ENCODE measurements around the gene PTK6.
"Not testable (repeated sequence)": the region's sequence is repeated elsewhere in the genome, so short reads cannot be mapped to it uniquely, and the experiment has no call there.

Gene PTK6

GRCh38 chr20:63574829-63575743 is 37.9 kb upstream of the PTK6 start:
- Histone ChIP-seq H3K4me1 (ENCODE audit: control insufficient read depth, insufficient read depth, low read length, poor library complexity, severe bottlenecking) (peaks cover 8% of the 10 kb centered on the region), H3K4me3 (ENCODE audit: insufficient read depth, low read depth, low read length, poor library complexity, severe bottlenecking) (no peak overlapping the region), H3K27me3 (replicated peaks; ENCODE audit: control insufficient read depth, insufficient read depth, low read length, poor library complexity, severe bottlenecking) (no peaks in the 10 kb centered on the region), H3K9me3 (ENCODE audit: control insufficient read depth, low read length) (no peaks in the 10 kb centered on the region), H3K36me3 (ENCODE audit: control insufficient read depth, insufficient read depth, low read length) (peaks cover 3% of the 10 kb centered on the region), H3K27ac (ENCODE audit: insufficient read depth, low read length, poor library complexity, severe bottlenecking) (no peak overlapping the region)
- DNase-seq, result no peak

GRCh38 chr20:63574156-63574828 is 37.1 kb upstream of the PTK6 start, which contains the start of gene HELZ2:
TSS of gene HELZ2 (minus strand) at chr20:63574239. CDS start at chr20:63572385, 1,854 bp downstream.
- no peaks in the 10 kb centered on the region for H3K27me3 ChIP-seq (replicated peaks; ENCODE audit: control insufficient read depth, insufficient read depth, low read length, poor library complexity, severe bottlenecking)
- peak; percentile 57 to 67 (median 59) for DNase-seq
- H3K4me3 ChIP-seq (ENCODE audit: insufficient read depth, low read depth, low read length, poor library complexity, severe bottlenecking), result peak within 1 kb of the TSS; percentile 77
- peak within 1 kb of the TSS; percentile 62 for H3K27ac ChIP-seq (ENCODE audit: insufficient read depth, low read length, poor library complexity, severe bottlenecking)
- H3K9me3 ChIP-seq (ENCODE audit: control insufficient read depth, low read length), result no peaks in the 10 kb centered on the region
- peaks cover 3% of the 10 kb centered on the region for H3K36me3 ChIP-seq (ENCODE audit: control insufficient read depth, insufficient read depth, low read length)
- H3K4me1 ChIP-seq (ENCODE audit: control insufficient read depth, insufficient read depth, low read length, poor library complexity, severe bottlenecking), result peaks cover 13% of the 10 kb centered on the region

- no peak for DNase-seq
- H3K36me3 ChIP-seq (ENCODE audit: control insufficient read depth, insufficient read depth, low read length), result peaks cover 3% of the 10 kb centered on the region
- H3K27me3 ChIP-seq (replicated peaks; ENCODE audit: control insufficient read depth, insufficient read depth, low read length, poor library complexity, severe bottlenecking), result no peaks in the 10 kb centered on the region
- peaks cover 19% of the 10 kb centered on the region for H3K4me1 ChIP-seq (ENCODE audit: control insufficient read depth, insufficient read depth, low read length, poor library complexity, severe bottlenecking)
- no peaks in the 10 kb centered on the region for H3K9me3 ChIP-seq (ENCODE audit: control insufficient read depth, low read length)
- H3K27ac ChIP-seq (ENCODE audit: insufficient read depth, low read length, poor library complexity, severe bottlenecking), result peak overlapping the region; percentile 62
- peak overlapping the region; percentile 77 for H3K4me3 ChIP-seq (ENCODE audit: insufficient read depth, low read depth, low read length, poor library complexity, severe bottlenecking)
Observed at GRCh38 chr20:63573647-63574131, 36.5 kb upstream of the PTK6 start.

- H3K27me3 ChIP-seq (replicated peaks; ENCODE audit: control insufficient read depth, insufficient read depth, low read length, poor library complexity, severe bottlenecking), result no peaks in the 10 kb centered on the region
- peaks cover 3% of the 10 kb centered on the region for H3K36me3 ChIP-seq (ENCODE audit: control insufficient read depth, insufficient read depth, low read length)
- no peak for DNase-seq
- no peaks in the 10 kb centered on the region for H3K9me3 ChIP-seq (ENCODE audit: control insufficient read depth, low read length)
- peak overlapping the region; percentile 62 for H3K27ac ChIP-seq (ENCODE audit: insufficient read depth, low read length, poor library complexity, severe bottlenecking)
- peak overlapping the region; percentile 77 for H3K4me3 ChIP-seq (ENCODE audit: insufficient read depth, low read depth, low read length, poor library complexity, severe bottlenecking)
- H3K4me1 ChIP-seq (ENCODE audit: control insufficient read depth, insufficient read depth, low read length, poor library complexity, severe bottlenecking), result peaks cover 25% of the 10 kb centered on the region
Observed at GRCh38 chr20:63572788-63573646, 35.8 kb upstream of the PTK6 start.

GRCh38 chr20:63572071-63572787 is 35.1 kb upstream of the PTK6 start:
- peaks cover 31% of the 10 kb centered on the region for H3K4me1 ChIP-seq (ENCODE audit: control insufficient read depth, insufficient read depth, low read length, poor library complexity, severe bottlenecking)
- no peak for DNase-seq
- H3K27me3 ChIP-seq (replicated peaks; ENCODE audit: control insufficient read depth, insufficient read depth, low read length, poor library complexity, severe bottlenecking), result no peaks in the 10 kb centered on the region
- H3K36me3 ChIP-seq (ENCODE audit: control insufficient read depth, insufficient read depth, low read length), result peaks cover 3% of the 10 kb centered on the region
- H3K27ac ChIP-seq (ENCODE audit: insufficient read depth, low read length, poor library complexity, severe bottlenecking), result no peak overlapping the region
- no peak overlapping the region for H3K4me3 ChIP-seq (ENCODE audit: insufficient read depth, low read depth, low read length, poor library complexity, severe bottlenecking)
- H3K9me3 ChIP-seq (ENCODE audit: control insufficient read depth, low read length), result no peaks in the 10 kb centered on the region

- H3K4me3 ChIP-seq (ENCODE audit: insufficient read depth, low read depth, low read length, poor library complexity, severe bottlenecking); H3K36me3 ChIP-seq (ENCODE audit: control insufficient read depth, insufficient read depth, low read length); DNase-seq; H3K27ac ChIP-seq (ENCODE audit: insufficient read depth, low read length, poor library complexity, severe bottlenecking); H3K9me3 ChIP-seq (ENCODE audit: control insufficient read depth, low read length); H3K27me3 ChIP-seq (replicated peaks; ENCODE audit: control insufficient read depth, insufficient read depth, low read length, poor library complexity, severe bottlenecking): not testable (repeated sequence)
- peaks cover 31% of the 10 kb centered on the region for H3K4me1 ChIP-seq (ENCODE audit: control insufficient read depth, insufficient read depth, low read length, poor library complexity, severe bottlenecking)
Observed at GRCh38 chr20:63571087-63571478, 33.9 kb upstream of the PTK6 start.

- Histone ChIP-seq H3K36me3 (ENCODE audit: control insufficient read depth, insufficient read depth, low read length) (peaks cover 3% of the 10 kb centered on the region), H3K9me3 (ENCODE audit: control insufficient read depth, low read length) (no peaks in the 10 kb centered on the region), H3K4me3 (ENCODE audit: insufficient read depth, low read depth, low read length, poor library complexity, severe bottlenecking) (no peak overlapping the region), H3K4me1 (ENCODE audit: control insufficient read depth, insufficient read depth, low read length, poor library complexity, severe bottlenecking) (peaks cover 31% of the 10 kb centered on the region), H3K27ac (ENCODE audit: insufficient read depth, low read length, poor library complexity, severe bottlenecking) (no peak overlapping the region), H3K27me3 (replicated peaks; ENCODE audit: control insufficient read depth, insufficient read depth, low read length, poor library complexity, severe bottlenecking) (no peaks in the 10 kb centered on the region)
- DNase-seq, result no peak
Observed at GRCh38 chr20:63570281-63571086, 33.3 kb upstream of the PTK6 start.

GRCh38 chr20:63568986-63569949 is 32.1 kb upstream of the PTK6 start:
- Histone ChIP-seq H3K4me1 (ENCODE audit: control insufficient read depth, insufficient read depth, low read length, poor library complexity, severe bottlenecking) (peaks cover 31% of the 10 kb centered on the region), H3K27ac (ENCODE audit: insufficient read depth, low read length, poor library complexity, severe bottlenecking) (no peak overlapping the region), H3K9me3 (ENCODE audit: control insufficient read depth, low read length) (no peaks in the 10 kb centered on the region), H3K27me3 (replicated peaks; ENCODE audit: control insufficient read depth, insufficient read depth, low read length, poor library complexity, severe bottlenecking) (no peaks in the 10 kb centered on the region), H3K4me3 (ENCODE audit: insufficient read depth, low read depth, low read length, poor library complexity, severe bottlenecking) (peak overlapping the region; percentile 29), H3K36me3 (ENCODE audit: control insufficient read depth, insufficient read depth, low read length) (peaks cover 14% of the 10 kb centered on the region)
- no peak for DNase-seq

Measured in effector memory CD4-positive, alpha-beta T cell (primary cell).